AML-193 (cell line): ENCODE measurements around the gene NR2C1.
"Not testable (repeated sequence)": the region's sequence is repeated elsewhere in the genome, so short reads cannot be mapped to it uniquely, and the experiment has no call there.

Experiments
- DNase-seq, 2 experiments: peaks; one replicate each; lab custom pipeline; 2025; lab: John Stamatoyannopoulos, UW

The NR2C1 gene

GRCh38 chr12:95002754-95003153, 70.7 kb downstream of the NR2C1 start:
- peak in 1 of 2 experiments; percentile 34 for DNase-seq

GRCh38 chr12:94998326-94998725, 75.1 kb downstream of the NR2C1 start:
- DNase-seq: no peak

DNA sequence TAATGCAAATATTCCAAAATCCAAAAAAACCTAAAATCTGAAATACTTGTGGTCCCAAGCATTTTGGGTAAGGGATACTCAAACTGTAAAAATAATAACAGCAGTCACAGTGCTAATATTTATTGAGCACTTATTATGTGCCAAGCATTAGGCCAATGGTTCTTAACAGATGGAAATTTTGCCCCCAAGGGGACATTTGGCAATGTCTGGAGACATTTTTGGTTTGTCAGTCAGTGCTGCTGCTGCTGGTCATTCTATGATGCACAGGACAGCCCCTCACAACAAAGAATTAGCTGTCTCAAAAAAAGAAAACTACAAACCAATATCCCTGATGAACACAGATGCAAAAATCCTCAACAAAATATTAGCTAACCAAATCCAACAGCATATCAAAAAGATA, 75.7 kb downstream of the NR2C1 start:
- no peak for DNase-seq

- DNase-seq: no peak
These were observed 76.4 kb downstream of the NR2C1 start for GRCh38 chr12:94997061-94997460.

DNA sequence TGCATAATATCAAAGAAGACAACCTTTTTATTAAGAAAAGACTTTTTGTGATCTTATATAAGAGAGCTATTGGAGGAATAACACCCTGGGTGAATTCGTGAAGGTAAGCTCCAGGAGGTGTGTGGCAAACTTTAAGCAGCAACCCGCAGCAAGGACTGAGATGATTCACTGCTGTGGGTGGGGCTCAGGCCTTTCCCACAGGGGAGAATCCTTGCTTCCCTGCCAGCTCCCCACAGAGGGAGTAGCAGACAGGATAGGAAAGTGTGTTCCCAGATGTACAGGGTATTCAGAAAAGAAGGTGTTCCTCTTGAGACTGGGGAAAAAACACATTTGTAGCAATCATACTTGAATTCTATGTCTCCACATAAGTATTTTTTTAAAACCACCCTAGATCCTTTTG, 79.1 kb downstream of the NR2C1 start:
- DNase-seq: no peak

DNA sequence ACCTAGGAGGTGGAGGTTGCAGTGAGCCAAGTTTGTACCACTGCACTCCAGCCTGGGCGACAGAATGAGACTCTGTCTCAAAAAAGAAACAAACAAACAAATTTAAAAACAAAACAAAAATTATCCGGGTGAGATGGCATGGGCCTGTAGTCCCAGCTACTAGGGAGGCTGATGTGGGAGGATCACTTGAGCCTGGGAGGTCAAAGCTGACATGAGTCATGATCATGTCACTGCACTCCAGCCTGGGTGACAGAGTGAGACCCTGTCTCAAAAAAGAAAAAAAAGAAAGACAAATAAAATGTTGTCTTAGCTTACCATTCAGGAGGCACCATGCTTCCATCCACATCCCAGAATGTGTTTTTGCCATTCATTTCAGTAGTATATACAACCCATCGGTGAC, 79.6 kb downstream of the NR2C1 start:
- DNase-seq: not testable (repeated sequence)

GRCh38 chr12:94990222-94990621, 83.2 kb downstream of the NR2C1 start:
- DNase-seq: no peak

GRCh38 chr12:94988471-94988870, 84.9 kb downstream of the NR2C1 start:
- no peak for DNase-seq

DNA sequence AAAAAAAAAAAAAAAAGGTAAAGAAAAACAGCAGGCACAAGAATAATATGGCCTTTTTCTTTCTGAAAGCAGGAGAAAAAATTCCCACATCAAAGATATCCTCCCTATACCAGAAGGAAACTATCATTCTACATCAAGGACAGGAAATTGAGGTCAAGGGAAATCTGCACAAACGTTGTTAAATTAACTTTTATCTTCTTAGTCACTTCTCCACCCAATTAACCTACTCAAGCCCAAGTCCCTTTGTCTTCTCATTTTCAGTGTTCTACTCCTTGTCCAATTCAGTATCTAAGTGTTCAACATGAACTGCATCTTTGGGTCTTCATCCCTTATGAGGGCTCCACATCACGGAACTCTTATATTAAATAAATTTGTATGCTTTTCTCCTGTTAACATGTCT, 85.6 kb downstream of the NR2C1 start:
- DNase-seq: no peak

DNA sequence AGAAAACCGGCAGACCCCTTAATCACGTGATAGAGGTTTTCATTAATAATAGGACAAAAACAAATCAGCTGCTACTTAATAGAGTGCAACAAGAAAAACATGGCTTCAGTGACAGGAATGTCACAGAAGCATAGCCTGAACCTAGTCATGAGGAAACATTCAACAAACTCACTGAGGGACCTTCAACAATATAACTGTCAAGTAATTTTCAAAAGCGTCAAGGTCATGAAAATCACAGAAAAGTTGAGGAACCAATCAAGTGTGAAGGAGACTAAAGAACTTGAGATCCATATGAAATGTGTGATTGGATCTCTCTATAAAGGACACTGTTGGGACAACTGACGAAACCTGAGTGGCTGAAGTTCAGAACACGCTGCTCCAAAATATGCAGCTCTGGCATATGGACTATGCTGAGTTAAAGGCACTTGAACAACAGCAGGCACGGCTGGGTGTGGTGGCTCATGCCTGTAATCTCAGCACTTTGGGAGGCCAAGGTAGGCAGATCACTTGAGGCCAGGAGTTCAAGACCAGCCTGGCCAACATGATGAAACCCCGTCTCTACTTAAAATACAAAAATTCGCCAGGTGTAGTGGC, 86.2 kb downstream of the NR2C1 start:
- no peak for DNase-seq

- not testable (repeated sequence) for DNase-seq
These were observed 88.3 kb downstream of the NR2C1 start for GRCh38 chr12:94985099-94985498.

GRCh38 chr12:94983321-94983720, 90.1 kb downstream of the NR2C1 start:
- DNase-seq: no peak

DNA sequence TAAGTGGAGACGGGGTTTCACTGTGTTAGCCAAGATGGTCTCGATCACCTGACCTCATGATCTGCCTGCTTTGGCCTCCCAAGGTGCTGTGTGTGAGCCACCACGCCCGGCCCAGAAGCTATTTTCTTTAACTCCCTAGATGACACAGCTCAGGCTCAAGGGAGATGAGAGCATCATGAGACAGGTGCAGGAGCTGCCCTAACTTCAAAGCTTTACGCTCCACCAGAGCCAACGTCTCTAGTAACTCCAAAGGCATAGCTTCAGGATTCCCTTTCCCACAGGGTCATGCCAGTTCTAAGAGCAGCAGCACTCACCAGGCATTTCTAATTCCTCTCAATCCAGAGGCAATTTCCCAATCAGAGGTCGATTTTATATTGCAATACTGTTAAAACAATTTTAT, 91.0 kb downstream of the NR2C1 start:
- DNase-seq: no peak

DNA sequence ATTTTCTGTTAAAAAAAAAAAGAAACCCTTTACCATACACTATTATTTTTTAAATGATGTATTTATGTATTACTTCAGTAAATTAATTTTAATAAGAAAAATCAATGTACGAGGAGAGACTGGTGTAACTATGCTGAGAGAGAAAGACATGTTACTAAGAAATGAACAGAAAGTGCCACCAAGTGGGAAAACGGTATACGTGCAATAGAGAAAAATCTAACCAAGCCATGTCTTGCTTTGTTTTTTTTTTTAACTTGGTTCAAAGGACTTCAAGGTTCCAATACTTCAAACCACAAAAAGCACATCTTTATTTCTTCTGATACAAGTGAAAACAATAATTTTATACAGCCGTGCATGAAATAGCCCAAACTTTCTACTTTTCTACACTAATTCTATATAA, 92.8 kb downstream of the NR2C1 start:
- peak in 1 of 2 experiments; percentile 18 for DNase-seq

- DNase-seq: no peak
These were observed 93.5 kb downstream of the NR2C1 start for GRCh38 chr12:94979941-94980340.

- DNase-seq: no peak
These were observed 95.5 kb downstream of the NR2C1 start for GRCh38 chr12:94977766-94978468.

DNA sequence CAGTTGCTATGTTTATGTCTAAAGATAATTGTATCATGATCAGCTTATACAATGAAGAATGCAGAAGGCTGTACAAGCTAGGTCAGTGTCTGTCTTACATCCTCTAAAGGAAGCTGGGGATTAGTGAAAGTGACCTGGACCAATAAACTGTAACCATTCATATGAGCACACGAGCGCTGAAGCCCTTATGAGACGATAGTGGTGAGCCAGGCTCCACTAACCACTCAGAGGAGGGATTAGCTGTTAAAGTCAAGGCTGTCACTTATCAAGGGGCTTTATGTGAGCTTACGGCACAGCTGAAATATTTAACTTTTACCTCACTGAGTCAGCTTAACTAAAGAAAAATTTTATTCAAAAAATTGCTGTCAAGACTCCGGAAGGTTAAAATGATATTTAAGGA, 100.2 kb downstream of the NR2C1 start:
- no peak for DNase-seq

DNA sequence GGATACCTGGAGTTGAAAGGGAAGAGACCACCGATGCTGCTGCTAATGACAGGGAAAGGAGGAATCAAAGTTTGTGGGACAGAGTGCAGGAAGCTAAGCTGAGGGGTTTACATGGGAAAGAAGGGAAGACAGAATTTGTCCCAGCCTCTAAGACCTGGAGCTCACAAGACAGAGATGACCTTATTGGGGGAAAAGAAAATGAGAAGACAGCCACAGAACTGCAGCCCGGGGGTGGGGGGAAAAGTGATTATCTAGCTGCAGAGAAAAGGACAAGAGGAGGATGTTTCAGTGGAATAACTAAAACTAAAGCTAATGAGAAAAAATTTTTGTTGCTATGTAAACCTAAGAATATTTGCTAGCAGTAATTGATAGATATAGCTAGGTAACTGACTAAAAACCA, 100.6 kb downstream of the NR2C1 start:
- DNase-seq: no peak

GRCh38 chr12:94971923-94972322, 101.5 kb downstream of the NR2C1 start:
- DNase-seq: no peak

DNA sequence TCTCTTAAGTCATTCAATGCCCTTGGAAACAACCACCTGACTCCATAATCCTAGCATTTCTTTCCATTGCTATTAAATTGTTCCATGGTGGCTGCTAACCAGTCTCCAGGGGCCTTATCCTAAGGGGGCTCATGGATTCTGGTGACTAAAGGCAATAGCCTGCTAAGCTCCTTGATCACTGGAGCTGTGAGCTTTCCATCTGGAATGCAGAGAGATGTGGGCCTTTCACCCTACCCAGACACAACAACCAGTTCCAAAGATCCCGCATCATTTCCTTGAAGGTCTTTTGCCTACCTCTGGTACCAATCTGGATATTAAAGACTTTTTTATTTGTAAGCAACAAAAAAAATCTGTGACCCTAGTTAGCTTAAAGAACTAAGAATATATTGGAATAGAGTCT, 102.9 kb downstream of the NR2C1 start:
- no peak for DNase-seq
